22Rv1 (cell line): ENCODE results near the gene CCL4L2.

Experiments
- ZFX ChIP-seq: fragments of 450-650 bp; IDR thresholded peaks from 2 replicates; pipeline ENCODE4 v1.6.1; 2017; ENCODE audit warnings: antibody characterized with exemption, borderline replicate concordance
- TF ChIP-seq, protein P1 (sequence below): fragments of 450-650 bp; IDR thresholded peaks from 2 replicates; pipeline ENCODE4 v1.5.1; 2017; ENCODE audit warnings: mild to moderate bottlenecking

DNA sequence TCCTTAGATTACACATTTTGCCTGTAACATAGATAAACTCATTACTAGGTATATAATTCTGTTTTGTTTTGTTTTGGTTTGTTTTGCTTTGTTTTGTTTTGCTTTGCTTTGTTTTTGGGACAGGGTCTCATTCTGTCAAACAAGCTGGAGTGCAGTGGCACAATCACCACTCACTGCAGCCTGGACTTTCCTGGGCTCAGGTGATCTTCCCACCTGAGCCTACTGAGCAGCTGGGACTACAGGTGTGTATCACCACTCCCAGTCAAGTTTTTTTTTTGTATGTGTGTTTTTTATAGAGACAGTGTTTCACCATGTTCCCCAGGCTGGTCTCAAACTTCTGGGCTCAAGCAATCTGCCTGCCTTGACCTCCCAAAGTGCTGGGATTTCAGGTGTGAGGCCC, 1.3 kb upstream of the CCL4L2 start:
- TF ChIP-seq, protein P1, sequence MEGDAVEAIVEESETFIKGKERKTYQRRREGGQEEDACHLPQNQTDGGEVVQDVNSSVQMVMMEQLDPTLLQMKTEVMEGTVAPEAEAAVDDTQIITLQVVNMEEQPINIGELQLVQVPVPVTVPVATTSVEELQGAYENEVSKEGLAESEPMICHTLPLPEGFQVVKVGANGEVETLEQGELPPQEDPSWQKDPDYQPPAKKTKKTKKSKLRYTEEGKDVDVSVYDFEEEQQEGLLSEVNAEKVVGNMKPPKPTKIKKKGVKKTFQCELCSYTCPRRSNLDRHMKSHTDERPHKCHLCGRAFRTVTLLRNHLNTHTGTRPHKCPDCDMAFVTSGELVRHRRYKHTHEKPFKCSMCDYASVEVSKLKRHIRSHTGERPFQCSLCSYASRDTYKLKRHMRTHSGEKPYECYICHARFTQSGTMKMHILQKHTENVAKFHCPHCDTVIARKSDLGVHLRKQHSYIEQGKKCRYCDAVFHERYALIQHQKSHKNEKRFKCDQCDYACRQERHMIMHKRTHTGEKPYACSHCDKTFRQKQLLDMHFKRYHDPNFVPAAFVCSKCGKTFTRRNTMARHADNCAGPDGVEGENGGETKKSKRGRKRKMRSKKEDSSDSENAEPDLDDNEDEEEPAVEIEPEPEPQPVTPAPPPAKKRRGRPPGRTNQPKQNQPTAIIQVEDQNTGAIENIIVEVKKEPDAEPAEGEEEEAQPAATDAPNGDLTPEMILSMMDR, result no peak
- no peak for TF ChIP-seq ZFX
